OCI-LY1 (cell line): ENCODE measurements around the gene SLAMF9.

Experiments
- H2AFZ ChIP-seq: fragments of 200-600 bp; sonication (generic), shearing (Covaris generic); 2 replicates; pipeline ENCODE4 v1.6.0; 2014; ENCODE audit warnings: antibody characterized with exemption, mild to moderate bottlenecking, low read length
- H3F3A ChIP-seq: fragments of 200-600 bp; sonication (generic), shearing (Covaris generic); 2 replicates; pipeline ENCODE4 v1.6.0; 2014; ENCODE audit warnings: mild to moderate bottlenecking, antibody characterized with exemption, low read length, moderate library complexity; ENCODE audit not compliant: insufficient read depth
- H3K27ac ChIP-seq: fragments of 200-600 bp; sonication (generic); 2 replicates; pipeline ENCODE4 v1.5.1; 2014; ENCODE audit warnings: low read length, mixed run types, mild to moderate bottlenecking, low read depth; ENCODE audit not compliant: poor library complexity, severe bottlenecking
- H3K27me3 ChIP-seq: fragments of 200-600 bp; sonication (generic); 2 replicates; pipeline ENCODE4 v1.6.0; 2014; ENCODE audit warnings: antibody characterized with exemption, mild to moderate bottlenecking, low read length, moderate library complexity; ENCODE audit not compliant: insufficient read depth
- H3K36me3 ChIP-seq: fragments of 200-600 bp; sonication (generic); 2 replicates; pipeline ENCODE4 v1.6.1; 2014; ENCODE audit warnings: mild to moderate bottlenecking, antibody characterized with exemption, low read length, moderate library complexity, mixed read lengths; ENCODE audit not compliant: insufficient read depth
- H3K4me1 ChIP-seq: fragments of 200-600 bp; sonication (generic); 2 replicates; pipeline ENCODE4 v1.5.1; 2014; ENCODE audit warnings: mild to moderate bottlenecking, low read length, moderate library complexity; ENCODE audit not compliant: insufficient read depth, severe bottlenecking
- H3K4me2 ChIP-seq: fragments of 200-600 bp; sonication (generic), shearing (Covaris generic); 2 replicates; pipeline ENCODE4 v1.6.1; 2014; ENCODE audit warnings: low read length
- H3K4me3 ChIP-seq: fragments of 200-600 bp; sonication (generic); 2 replicates; pipeline ENCODE4 v1.5.1; 2014; ENCODE audit warnings: low read length, low read depth, mild to moderate bottlenecking, mixed read lengths; ENCODE audit not compliant: poor library complexity, severe bottlenecking
- H3K79me2 ChIP-seq: fragments of 200-600 bp; shearing (Covaris generic); 2 replicates; pipeline ENCODE4 v1.6.1; 2016; ENCODE audit warnings: mixed run types, low read length, mixed read lengths; ENCODE audit not compliant: insufficient read depth
- H3K9ac ChIP-seq: fragments of 200-600 bp; sonication (generic), shearing (Covaris generic); 2 replicates; pipeline ENCODE4 v1.6.1; 2014; ENCODE audit warnings: mild to moderate bottlenecking, low read length, mixed read lengths
- H3K9me2 ChIP-seq: fragments of 200-600 bp; sonication (generic), shearing (Covaris generic); 2 replicates; pipeline ENCODE4 v1.6.1; 2014; ENCODE audit warnings: low read depth, mild to moderate bottlenecking, low read length, mixed read lengths
- H3K9me3 ChIP-seq: fragments of 200-600 bp; shearing (Covaris generic); 2 replicates; pipeline ENCODE4 v1.6.1; 2014; ENCODE audit warnings: low read length, mixed read lengths
- H4K20me1 ChIP-seq: fragments of 200-600 bp; sonication (generic), shearing (Covaris generic); 2 replicates; pipeline ENCODE4 v1.6.0; 2016; ENCODE audit warnings: mild to moderate bottlenecking, low read length; ENCODE audit not compliant: insufficient read depth
- EZH2 ChIP-seq: fragments of 200-600 bp; sonication (generic), shearing (Covaris generic); IDR thresholded peaks from 2 replicates; pipeline ENCODE4 v1.8.0; 2017; ENCODE audit warnings: borderline replicate concordance, mixed run types, mild to moderate bottlenecking, antibody characterized with exemption, low read length, moderate library complexity, mixed read lengths
- TF ChIP-seq, protein P1 (sequence below): fragments of 200-600 bp; sonication (generic), shearing (Covaris generic); IDR thresholded peaks from 2 replicates; pipeline ENCODE4 v1.5.1; 2017; ENCODE audit warnings: mild to moderate bottlenecking, antibody characterized with exemption, low read length, moderate library complexity, mixed read lengths

The SLAMF9 gene

DNA sequence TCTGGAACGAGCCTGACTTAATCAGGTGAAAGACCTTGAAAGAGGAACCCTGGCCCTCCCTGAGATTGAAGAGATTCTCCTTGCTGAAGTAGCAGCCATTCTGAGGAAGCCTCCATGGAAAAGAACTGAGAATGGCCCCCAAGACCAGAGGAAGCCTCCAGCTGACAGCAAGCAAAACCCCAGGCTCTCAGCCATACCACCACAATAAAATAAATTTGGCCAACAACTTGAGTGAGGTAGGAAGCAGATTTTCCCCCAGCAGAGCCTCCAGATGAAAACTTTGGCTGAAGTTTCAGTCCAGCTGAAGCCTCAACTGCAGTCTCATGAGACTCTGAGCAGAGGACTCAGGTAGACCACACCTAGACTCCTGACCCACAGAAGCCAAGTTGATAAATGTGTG lies 34.0 kb upstream of the SLAMF9 start:
- H3K36me3 ChIP-seq, result no peaks in the 10 kb centered on the region
- TF ChIP-seq, protein P1, sequence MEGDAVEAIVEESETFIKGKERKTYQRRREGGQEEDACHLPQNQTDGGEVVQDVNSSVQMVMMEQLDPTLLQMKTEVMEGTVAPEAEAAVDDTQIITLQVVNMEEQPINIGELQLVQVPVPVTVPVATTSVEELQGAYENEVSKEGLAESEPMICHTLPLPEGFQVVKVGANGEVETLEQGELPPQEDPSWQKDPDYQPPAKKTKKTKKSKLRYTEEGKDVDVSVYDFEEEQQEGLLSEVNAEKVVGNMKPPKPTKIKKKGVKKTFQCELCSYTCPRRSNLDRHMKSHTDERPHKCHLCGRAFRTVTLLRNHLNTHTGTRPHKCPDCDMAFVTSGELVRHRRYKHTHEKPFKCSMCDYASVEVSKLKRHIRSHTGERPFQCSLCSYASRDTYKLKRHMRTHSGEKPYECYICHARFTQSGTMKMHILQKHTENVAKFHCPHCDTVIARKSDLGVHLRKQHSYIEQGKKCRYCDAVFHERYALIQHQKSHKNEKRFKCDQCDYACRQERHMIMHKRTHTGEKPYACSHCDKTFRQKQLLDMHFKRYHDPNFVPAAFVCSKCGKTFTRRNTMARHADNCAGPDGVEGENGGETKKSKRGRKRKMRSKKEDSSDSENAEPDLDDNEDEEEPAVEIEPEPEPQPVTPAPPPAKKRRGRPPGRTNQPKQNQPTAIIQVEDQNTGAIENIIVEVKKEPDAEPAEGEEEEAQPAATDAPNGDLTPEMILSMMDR, result no peak
- TF ChIP-seq EZH2, result no peak
- H3K9ac ChIP-seq, result no peak overlapping the region
- no peaks in the 10 kb centered on the region for H3K4me1 ChIP-seq
- no peaks in the 10 kb centered on the region for H3F3A ChIP-seq
- H3K9me2 ChIP-seq, result no peaks in the 10 kb centered on the region
- no peaks in the 10 kb centered on the region for H3K79me2 ChIP-seq
- H3K9me3 ChIP-seq, result no peaks in the 10 kb centered on the region
- H4K20me1 ChIP-seq, result no peaks in the 10 kb centered on the region
- H2AFZ ChIP-seq, result no peak overlapping the region
- H3K27ac ChIP-seq, result no peak overlapping the region
- peaks cover 1% of the 10 kb centered on the region; the same call in 1 of the 2 replicates for H3K27me3 ChIP-seq
- H3K4me3 ChIP-seq, result no peak overlapping the region
- no peak overlapping the region for H3K4me2 ChIP-seq

DNA sequence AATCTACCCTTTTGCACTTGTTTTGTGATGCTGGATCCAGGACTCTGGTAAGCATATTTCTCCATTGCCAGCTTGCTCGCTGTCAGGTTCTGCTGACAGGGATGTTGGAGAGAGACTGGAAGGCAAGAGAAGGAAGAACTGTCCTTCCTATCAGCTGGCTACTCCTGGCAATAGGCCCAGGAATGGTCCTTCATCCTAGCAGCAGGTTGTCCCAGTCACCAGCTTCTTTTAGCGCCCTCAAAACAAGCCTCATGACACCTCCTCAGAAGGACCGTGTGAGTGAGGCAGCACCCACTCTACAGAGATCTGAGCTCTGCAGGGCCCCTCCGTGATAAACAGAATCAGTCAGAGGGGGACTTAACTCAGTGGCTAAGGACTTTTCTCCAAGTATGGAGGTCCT lies 33.1 kb upstream of the SLAMF9 start:
- H4K20me1 ChIP-seq, result no peaks in the 10 kb centered on the region
- no peak overlapping the region for H2AFZ ChIP-seq
- TF ChIP-seq EZH2, result no peak
- TF ChIP-seq, protein P1, result no peak
- no peaks in the 10 kb centered on the region for H3K4me1 ChIP-seq
- no peaks in the 10 kb centered on the region for H3K36me3 ChIP-seq
- H3K9me3 ChIP-seq, result no peaks in the 10 kb centered on the region
- no peak overlapping the region for H3K9ac ChIP-seq
- H3K4me3 ChIP-seq, result no peak overlapping the region
- no peak overlapping the region for H3K4me2 ChIP-seq
- no peaks in the 10 kb centered on the region for H3K9me2 ChIP-seq
- no peaks in the 10 kb centered on the region for H3F3A ChIP-seq
- H3K79me2 ChIP-seq, result no peaks in the 10 kb centered on the region
- no peak overlapping the region for H3K27ac ChIP-seq
- peaks cover 3% of the 10 kb centered on the region; the same call in 1 of the 2 replicates for H3K27me3 ChIP-seq

GRCh38 chr1:159986531-159986930 lies 32.5 kb upstream of the SLAMF9 start:
- H4K20me1 ChIP-seq, result no peaks in the 10 kb centered on the region
- H3K9me2 ChIP-seq, result no peaks in the 10 kb centered on the region
- no peaks in the 10 kb centered on the region for H3K9me3 ChIP-seq
- no peak overlapping the region for H3K27ac ChIP-seq
- no peak overlapping the region for H2AFZ ChIP-seq
- H3K27me3 ChIP-seq, result peaks cover 3% of the 10 kb centered on the region; the same call in 1 of the 2 replicates
- no peak overlapping the region for H3K9ac ChIP-seq
- TF ChIP-seq, protein P1, result no peak
- H3K79me2 ChIP-seq, result no peaks in the 10 kb centered on the region
- no peaks in the 10 kb centered on the region for H3K4me1 ChIP-seq
- no peaks in the 10 kb centered on the region for H3F3A ChIP-seq
- no peak overlapping the region for H3K4me3 ChIP-seq
- no peaks in the 10 kb centered on the region for H3K36me3 ChIP-seq
- no peak overlapping the region for H3K4me2 ChIP-seq
